ENCODE measurements around the gene CDS2.
A peak's percentile ranks its signal among the peaks of the same experiment; 100 is the strongest.

CDS2 gene

GRCh38 chr20:5126512-5127203 is at the start of gene CDS2:
Gene CDS2, plus strand, starts transcription at chr20:5127008. Its CDS starts 85 bp downstream, at chr20:5127093.
- peak; percentile 90 for TF ChIP-seq CTCF (IDR thresholded peaks at IDR 0.05)
- TF ChIP-seq ZFX (IDR thresholded peaks at IDR 0.05; ENCODE audit: borderline replicate concordance), result no peak

GRCh38 chr20:5077761-5078387 is 48.9 kb upstream of the CDS2 start:
- no peak overlapping the region for H3K27ac ChIP-seq

More at GRCh38 chr20:5126512-5127203, at the start of gene CDS2:
- peak within 1 kb of the TSS; percentile 88 for H3K27ac ChIP-seq

GRCh38 chr20:5078399-5078958 is 48.3 kb upstream of the CDS2 start:
- H3K27ac ChIP-seq, result no peak overlapping the region
- TF ChIP-seq CTCF (IDR thresholded peaks at IDR 0.05) (no peak), ZFX (IDR thresholded peaks at IDR 0.05; ENCODE audit: borderline replicate concordance) (no peak)

More at GRCh38 chr20:5077761-5078387, 48.9 kb upstream of the CDS2 start:
- TF ChIP-seq ZFX (IDR thresholded peaks at IDR 0.05; ENCODE audit: borderline replicate concordance) (no peak), CTCF (IDR thresholded peaks at IDR 0.05) (no peak)

GRCh38 chr20:5080384-5080877 is 46.4 kb upstream of the CDS2 start:
- TF ChIP-seq CTCF (IDR thresholded peaks at IDR 0.05), result no peak
- no peak for TF ChIP-seq ZFX (IDR thresholded peaks at IDR 0.05; ENCODE audit: borderline replicate concordance)
- no peak overlapping the region for H3K27ac ChIP-seq

- no peak overlapping the region for H3K27ac ChIP-seq
- TF ChIP-seq ZFX (IDR thresholded peaks at IDR 0.05; ENCODE audit: borderline replicate concordance) (no peak), CTCF (IDR thresholded peaks at IDR 0.05) (no peak)
Measured at GRCh38 chr20:5085380-5085779, 41.4 kb upstream of the CDS2 start.

- no peak overlapping the region for H3K27ac ChIP-seq
- TF ChIP-seq CTCF (IDR thresholded peaks at IDR 0.05) (no peak), ZFX (IDR thresholded peaks at IDR 0.05; ENCODE audit: borderline replicate concordance) (no peak)
Measured at GRCh38 chr20:5088688-5089087, 38.1 kb upstream of the CDS2 start.

GRCh38 chr20:5090191-5090590 is 36.6 kb upstream of the CDS2 start:
- H3K27ac ChIP-seq, result no peak overlapping the region
- no peak for TF ChIP-seq ZFX (IDR thresholded peaks at IDR 0.05; ENCODE audit: borderline replicate concordance)
- no peak for TF ChIP-seq CTCF (IDR thresholded peaks at IDR 0.05)

Data from 22Rv1 (cell line).